Esophagus muscularis mucosa (tissue), 4 donors: Measurements from ENCODE around the gene SDC4. TPM values are rescaled to one million over a fixed set of nuclear protein-coding genes. Genes with fewer than 3 reads are reported as not detected.

Source experiments
- DNase-seq: peaks from one replicate; pipeline ENCODE4 v3.0.0-alpha.2; 2017; ENCODE audit errors: extremely low spot score
- H3K27ac ChIP-seq, 4 donors: fragments of 200-600 bp; sonication (generic); replicated peaks in 1 of 4; 1 replicate in 3 of 4; 2 replicates in 1 of 4; pipeline ENCODE4 v1.5.1; 2016 to 2019; ENCODE audit warnings: mild to moderate bottlenecking in 1 of 4
- H3K27me3 ChIP-seq, 4 donors: fragments of 200-600 bp; sonication (generic); one replicate each; pipeline versions ENCODE4 v1.5.1 to v1.6.0; 2016 to 2019
- H3K36me3 ChIP-seq, 4 donors: fragments of 200-600 bp; sonication (generic); one replicate each; pipeline ENCODE4 v1.5.1; 2016 to 2019
- H3K4me1 ChIP-seq, 4 donors: fragments of 200-600 bp; sonication (generic); one replicate each; pipeline ENCODE4 v1.5.1; 2016 to 2019
- H3K4me3 ChIP-seq, 4 donors: fragments of 200-600 bp; sonication (generic); 1 replicate in 2 of 4; 2 replicates in 2 of 4; pipeline ENCODE4 v1.5.1; 2016 to 2019; ENCODE audit warnings: mild to moderate bottlenecking in 4 of 4, moderate library complexity in 1 of 4
- H3K9me3 ChIP-seq, 4 donors: fragments of 200-600 bp; sonication (generic); 1 replicate in 3 of 4; 2 replicates in 1 of 4; pipeline ENCODE4 v1.5.1; 2016 to 2019
- CTCF ChIP-seq, 3 experiments: fragments of 200-600 bp in 2 of 3; fragments of 450-650 bp in 1 of 3; sonication (generic) in 2 of 3; IDR thresholded peaks; one replicate each; pipeline ENCODE4 v1.5.1; 2017 to 2019; ENCODE audit warnings: antibody characterized with exemption in 3 of 3, mild to moderate bottlenecking in 2 of 3, moderate library complexity in 1 of 3
- EP300 ChIP-seq: sonication (generic); formaldehyde crosslinking; IDR thresholded peaks from one replicate; pipeline ENCODE4 v1.6.1; 2017; ENCODE audit warnings: antibody characterized with exemption
- POLR2A ChIP-seq: fragments of 450-650 bp; IDR thresholded peaks from one replicate; pipeline ENCODE4 v1.6.1; 2017; ENCODE audit warnings: antibody characterized with exemption, moderate library complexity, mild to moderate bottlenecking, low read depth
- POLR2AphosphoS5 ChIP-seq, 2 donors: sonication (generic); formaldehyde crosslinking; IDR thresholded peaks; one replicate each; pipeline ENCODE4 v1.6.1; 2017; ENCODE audit warnings: antibody characterized with exemption in 2 of 2
- WGBS: methylation state at CpG from one replicate; pipeline ENCODE4 v1.1.5; 2018; 5-methylcytosine and 5-hydroxymethylcytosine counted together
- intact Hi-C: fragments of 100-400 bp; cut with DNase I; formaldehyde crosslinking; loops from one replicate; pipeline ENCODE4 v1.15.1; 2023
- total RNA-seq, 4 donors: library from RNA; depleted of rRNA; stranded (reverse); fragments of >200 nt; gene quantifications; one replicate each; pipeline versions ENCODE4 v1.1.0 to v1.2.1, GENCODE V29; 2016

Gene SDC4
- total RNA-seq, 4 donors from 2014 or later, result 61.9 to 177 (median 72.2) TPM

GRCh38 chr20:45315672-45316071, 32.6 kb downstream of the SDC4 start:
- Histone ChIP-seq H3K27me3 (peaks cover 0 to 70% (median 17%) of the 10 kb centered on the region in 4 donors), H3K9me3 (no peaks in the 10 kb centered on the region), H3K36me3 (no peaks in the 10 kb centered on the region), H3K4me1 (peaks cover 0 to 24% (median 7%) of the 10 kb centered on the region in 4 donors), H3K4me3 (no peak overlapping the region), H3K27ac (no peak overlapping the region)
- no peak for DNase-seq
- WGBS, result 82% methylated on average over 4 of the region's 4 CpGs
- intact Hi-C loops, result no loop called here
- TF ChIP-seq EP300, result no peak

GRCh38 chr20:45313943-45314342, 34.3 kb downstream of the SDC4 start:
- H3K27me3 ChIP-seq, result peaks cover 0 to 79% (median 17%) of the 10 kb centered on the region in 4 donors
- DNase-seq, result no peak
- intact Hi-C loops, result no loop called here
- TF ChIP-seq CTCF (IDR thresholded peaks at IDR 0.05) (no peak), EP300 (no peak), POLR2A (no peak), POLR2AphosphoS5 (IDR thresholded peaks at IDR 0.05) (no peak)
- no peak overlapping the region for H3K4me3 ChIP-seq
- WGBS, result 85% methylated on average over 11 of the region's 11 CpGs
- H3K9me3 ChIP-seq, result no peaks in the 10 kb centered on the region
- H3K4me1 ChIP-seq, result peaks cover 0 to 17% (median 7%) of the 10 kb centered on the region in 4 donors
- H3K27ac ChIP-seq, result no peak overlapping the region
- no peaks in the 10 kb centered on the region for H3K36me3 ChIP-seq

- no peaks in the 10 kb centered on the region for H3K9me3 ChIP-seq
- H3K27ac ChIP-seq, result no peak overlapping the region
- intact Hi-C loops, result no loop called here
- H3K4me3 ChIP-seq, result no peak overlapping the region
- peaks cover 0 to 85% (median 17%) of the 10 kb centered on the region in 4 donors for H3K27me3 ChIP-seq
- TF ChIP-seq POLR2AphosphoS5 (IDR thresholded peaks at IDR 0.05) (no peak), EP300 (no peak), CTCF (IDR thresholded peaks at IDR 0.05) (no peak), POLR2A (no peak)
- H3K4me1 ChIP-seq, result peaks cover 0 to 22% (median 10%) of the 10 kb centered on the region in 4 donors
- 90% methylated on average over 8 of the region's 8 CpGs for WGBS
- no peak for DNase-seq
- H3K36me3 ChIP-seq, result no peaks in the 10 kb centered on the region
These were observed 35.0 kb downstream of the SDC4 start for GRCh38 chr20:45313065-45313695.

- 61% methylated on average over 21 of the region's 21 CpGs for WGBS
These were observed 36.0 kb downstream of the SDC4 start for GRCh38 chr20:45312241-45312640.

More at GRCh38 chr20:45312241-45312640, 36.0 kb downstream of the SDC4 start:
- intact Hi-C loops, result no loop called here
- H3K4me3 ChIP-seq, result no peak overlapping the region
- DNase-seq, result no peak
- H3K36me3 ChIP-seq, result no peaks in the 10 kb centered on the region
- TF ChIP-seq CTCF (IDR thresholded peaks at IDR 0.05), result no peak
- TF ChIP-seq EP300, result no peak
- TF ChIP-seq POLR2A, result no peak
- no peak for TF ChIP-seq POLR2AphosphoS5 (IDR thresholded peaks at IDR 0.05)
- H3K27me3 ChIP-seq, result peaks cover 0 to 87% (median 15%) of the 10 kb centered on the region in 4 donors
- H3K27ac ChIP-seq, result no peak overlapping the region
- no peaks in the 10 kb centered on the region for H3K9me3 ChIP-seq
- H3K4me1 ChIP-seq, result peaks cover 0 to 24% (median 12%) of the 10 kb centered on the region in 4 donors
